Smooth muscle cell (in vitro differentiated cells): ENCODE measurements around the gene VAT1L. TPM values are rescaled to one million over a fixed set of nuclear protein-coding genes. Genes with fewer than 3 reads are reported as not detected.

ENCODE experiments used
- DNase-seq: peaks from one replicate; lab custom pipeline; 2025; ENCODE audit not compliant: unreplicated experiment; lab: John Stamatoyannopoulos, UW
- H2AFZ ChIP-seq: fragments of 200-600 bp; sonication (generic); 2 replicates; pipeline ENCODE4 v1.6.0; 2016; ENCODE audit warnings: antibody characterized with exemption, low read depth, mild to moderate bottlenecking
- H3F3A ChIP-seq: fragments of 200-600 bp; sonication (generic); 2 replicates; pipeline ENCODE4 v1.6.0; 2017; ENCODE audit warnings: antibody characterized with exemption, low read depth
- H3K27ac ChIP-seq: fragments of 200-600 bp; sonication (generic); 2 replicates; pipeline ENCODE4 v1.5.1; 2016; ENCODE audit warnings: low read depth, mild to moderate bottlenecking
- H3K27me3 ChIP-seq: fragments of 200-600 bp; sonication (generic); 2 replicates; pipeline ENCODE4 v1.6.1; 2016; ENCODE audit warnings: low read depth, mild to moderate bottlenecking
- H3K36me3 ChIP-seq: fragments of 200-600 bp; sonication (generic); 2 replicates; pipeline ENCODE4 v1.5.1; 2016; ENCODE audit warnings: low read depth
- H3K4me1 ChIP-seq: fragments of 200-600 bp; sonication (generic); 2 replicates; pipeline ENCODE4 v1.5.1; 2016; ENCODE audit warnings: low read depth
- H3K4me2 ChIP-seq: fragments of 200-600 bp; sonication (generic); 2 replicates; pipeline ENCODE4 v1.6.0; 2016; ENCODE audit warnings: mild to moderate bottlenecking
- H3K4me3 ChIP-seq: fragments of 200-600 bp; sonication (generic); 2 replicates; pipeline ENCODE4 v1.5.1; 2016; ENCODE audit warnings: mild to moderate bottlenecking
- H3K79me2 ChIP-seq: fragments of 200-600 bp; sonication (generic); 2 replicates; pipeline ENCODE4 v1.6.0; 2016; ENCODE audit warnings: low read depth, mild to moderate bottlenecking
- H3K9ac ChIP-seq: fragments of 200-600 bp; sonication (generic); 2 replicates; pipeline ENCODE4 v1.6.0; 2016; ENCODE audit warnings: low read depth
- H3K9me3 ChIP-seq: fragments of 200-600 bp; sonication (generic); replicated peaks from 2 replicates; pipeline ENCODE4 v1.5.1; 2016; ENCODE audit warnings: low read depth
- H4K20me1 ChIP-seq: fragments of 200-600 bp; sonication (generic); 2 replicates; pipeline ENCODE4 v1.6.0; 2016; ENCODE audit warnings: low read depth
- WGBS: methylation state at CpG from one replicate; pipeline ENCODE4 v1.1.7; 2016; ENCODE audit warnings: low lambda C conversion rate; 5-methylcytosine and 5-hydroxymethylcytosine counted together
- polyA plus RNA-seq: library from polyadenylated mRNA; unstranded; fragments of >200 nt; fragmentation: Nextera tagmentation; extraction: Ambion mirVana; gene quantifications from 2 replicates; pipeline ENCODE4 v1.2.1, GENCODE V29; 2016
- total RNA-seq: library from RNA; depleted of rRNA; stranded (reverse); fragments of >200 nt; gene quantifications from 2 replicates; pipeline ENCODE4 v1.2.3, GENCODE V29; 2014
- TF ChIP-seq, protein P1 (sequence below): fragments of 200-600 bp; sonication (generic); IDR thresholded peaks from 2 replicates; pipeline ENCODE4 v1.5.1; 2017; ENCODE audit warnings: borderline replicate concordance, mild to moderate bottlenecking, antibody characterized with exemption; ENCODE audit not compliant: insufficient read depth, poor library complexity, severe bottlenecking

VAT1L gene
- total and polyA plus RNA-seq, 2 experiments from 2014 or later: 4.0 to 5.4 TPM

DNA sequence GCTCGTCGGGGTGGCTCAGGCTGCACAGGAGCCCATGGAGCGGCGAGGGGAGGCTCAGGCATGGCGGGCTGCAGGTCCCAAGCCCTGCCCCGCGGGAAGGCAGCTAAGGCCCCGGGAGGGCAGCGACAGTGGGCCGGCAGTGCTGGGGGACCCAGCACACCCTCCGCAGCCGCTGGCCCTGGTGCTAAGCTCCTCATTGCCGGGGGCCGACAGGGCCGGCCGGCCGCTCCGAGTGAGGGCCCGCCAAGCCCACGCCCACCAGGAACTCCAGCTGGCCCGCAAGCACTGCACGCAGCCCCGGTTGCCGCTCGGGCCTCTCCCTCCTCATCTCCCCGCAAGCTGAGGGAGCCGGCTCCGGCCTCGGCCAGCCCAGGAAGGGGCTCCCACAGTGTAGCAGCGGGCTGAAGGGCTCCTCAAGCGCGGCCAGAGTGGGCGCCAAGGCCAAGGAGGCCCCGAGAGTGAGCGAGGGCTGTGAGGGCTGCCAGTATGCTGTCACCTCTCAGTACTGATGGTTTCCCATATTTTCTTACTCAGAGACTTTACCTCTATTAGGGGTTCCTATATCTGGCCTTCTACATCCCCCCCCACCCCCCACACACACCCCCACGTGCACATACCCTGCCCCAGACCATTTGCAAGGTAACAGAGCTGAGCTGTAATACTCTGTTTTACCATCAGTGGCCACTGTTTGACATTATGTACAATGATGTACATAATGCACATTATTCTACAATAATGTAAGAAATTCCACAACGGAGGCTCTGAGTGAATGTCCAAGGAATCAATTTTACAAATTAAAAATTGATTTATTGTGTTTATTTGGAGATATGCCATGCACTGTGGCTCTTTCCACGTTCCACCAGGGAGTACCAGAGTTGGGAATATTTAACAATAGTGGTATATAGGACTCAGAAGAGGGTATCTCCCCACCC lies 3.7 kb upstream of the VAT1L start:
- Histone ChIP-seq H3K9me3 (no peaks in the 10 kb centered on the region), H3K79me2 (no peaks in the 10 kb centered on the region), H3K36me3 (no peaks in the 10 kb centered on the region), H3K27ac (no peak overlapping the region), H3K27me3 (peaks cover 22% of the 10 kb centered on the region), H3K4me2 (no peak overlapping the region), H3F3A (no peaks in the 10 kb centered on the region), H3K4me1 (peaks cover 8% of the 10 kb centered on the region), H4K20me1 (no peaks in the 10 kb centered on the region), H3K9ac (no peak overlapping the region), H3K4me3 (no peak overlapping the region), H2AFZ (no peak overlapping the region)
- TF ChIP-seq, protein P1, sequence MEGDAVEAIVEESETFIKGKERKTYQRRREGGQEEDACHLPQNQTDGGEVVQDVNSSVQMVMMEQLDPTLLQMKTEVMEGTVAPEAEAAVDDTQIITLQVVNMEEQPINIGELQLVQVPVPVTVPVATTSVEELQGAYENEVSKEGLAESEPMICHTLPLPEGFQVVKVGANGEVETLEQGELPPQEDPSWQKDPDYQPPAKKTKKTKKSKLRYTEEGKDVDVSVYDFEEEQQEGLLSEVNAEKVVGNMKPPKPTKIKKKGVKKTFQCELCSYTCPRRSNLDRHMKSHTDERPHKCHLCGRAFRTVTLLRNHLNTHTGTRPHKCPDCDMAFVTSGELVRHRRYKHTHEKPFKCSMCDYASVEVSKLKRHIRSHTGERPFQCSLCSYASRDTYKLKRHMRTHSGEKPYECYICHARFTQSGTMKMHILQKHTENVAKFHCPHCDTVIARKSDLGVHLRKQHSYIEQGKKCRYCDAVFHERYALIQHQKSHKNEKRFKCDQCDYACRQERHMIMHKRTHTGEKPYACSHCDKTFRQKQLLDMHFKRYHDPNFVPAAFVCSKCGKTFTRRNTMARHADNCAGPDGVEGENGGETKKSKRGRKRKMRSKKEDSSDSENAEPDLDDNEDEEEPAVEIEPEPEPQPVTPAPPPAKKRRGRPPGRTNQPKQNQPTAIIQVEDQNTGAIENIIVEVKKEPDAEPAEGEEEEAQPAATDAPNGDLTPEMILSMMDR: peak; percentile 28
- no peak for DNase-seq
- 93% methylated on average over 28 of the region's 38 CpGs for WGBS

DNA sequence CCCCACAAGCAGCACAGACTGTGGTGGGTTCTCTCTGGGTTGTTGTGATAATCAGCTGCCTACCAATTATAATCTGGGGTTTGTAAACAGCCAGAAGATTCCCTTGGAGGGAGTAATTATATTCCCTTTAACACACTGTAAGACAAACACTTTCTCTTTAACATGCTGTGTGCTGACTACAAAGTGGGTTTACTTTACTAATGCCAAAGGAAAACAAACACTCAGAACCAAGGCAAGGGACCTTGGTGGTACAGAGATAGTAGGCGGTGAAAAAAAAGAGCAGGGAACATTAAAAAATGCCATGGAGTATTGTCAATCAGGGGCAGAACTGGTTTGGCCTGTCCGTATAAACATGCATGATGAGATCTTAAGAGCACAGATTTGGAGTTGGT lies 3.0 kb upstream of the VAT1L start:
- no peaks in the 10 kb centered on the region for H3F3A ChIP-seq
- TF ChIP-seq, protein P1: no peak
- H3K36me3 ChIP-seq: no peaks in the 10 kb centered on the region
- no peak overlapping the region for H3K4me2 ChIP-seq
- H3K27ac ChIP-seq: no peak overlapping the region
- peaks cover 10% of the 10 kb centered on the region for H3K4me1 ChIP-seq
- 82% methylated on average over 2 of the region's 2 CpGs for WGBS
- H3K27me3 ChIP-seq: peaks cover 29% of the 10 kb centered on the region
- DNase-seq: no peak
- no peaks in the 10 kb centered on the region for H3K79me2 ChIP-seq
- H3K4me3 ChIP-seq: no peak overlapping the region
- H3K9me3 ChIP-seq: no peaks in the 10 kb centered on the region
- H4K20me1 ChIP-seq: no peaks in the 10 kb centered on the region
- no peak overlapping the region for H3K9ac ChIP-seq
- no peak overlapping the region for H2AFZ ChIP-seq

DNA sequence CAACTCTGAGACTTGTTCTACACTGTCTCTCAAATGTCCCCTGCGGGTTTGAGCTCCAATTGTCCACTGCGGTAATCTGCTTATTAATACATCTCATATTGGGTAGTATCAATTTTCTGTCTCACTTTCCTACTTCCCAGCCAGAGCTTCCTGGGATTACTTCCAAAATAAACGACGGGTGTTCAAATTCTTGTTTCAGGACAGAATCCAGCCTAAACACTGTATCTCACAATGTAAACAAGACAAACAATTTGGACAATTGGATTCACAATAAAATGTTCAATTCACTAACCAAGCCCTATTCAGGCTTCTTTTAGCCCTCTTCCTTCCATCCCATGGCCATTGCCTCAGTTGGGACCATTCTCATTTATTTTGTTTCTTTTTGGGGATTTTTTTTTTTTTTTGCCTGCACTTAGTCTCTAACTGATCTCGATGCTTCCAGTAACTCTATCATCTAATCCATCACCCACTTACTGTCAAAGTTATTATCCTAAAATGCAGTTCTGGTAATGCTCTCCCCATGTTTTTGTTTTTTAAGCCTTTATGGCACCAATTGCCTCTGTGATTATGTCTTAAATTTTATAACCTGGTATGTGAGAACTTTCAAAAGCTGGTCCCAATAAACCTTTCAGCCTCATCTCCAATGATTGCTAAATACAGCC lies 2.0 kb upstream of the VAT1L start:
- H3K79me2 ChIP-seq: no peaks in the 10 kb centered on the region
- DNase-seq: no peak
- H3K27ac ChIP-seq: no peak overlapping the region
- H3K9me3 ChIP-seq: no peaks in the 10 kb centered on the region
- H3K4me1 ChIP-seq: peaks cover 10% of the 10 kb centered on the region
- H3K4me2 ChIP-seq: no peak overlapping the region
- H3K36me3 ChIP-seq: no peaks in the 10 kb centered on the region
- H2AFZ ChIP-seq: no peak overlapping the region
- WGBS: 77% methylated on average over 5 of the region's 5 CpGs
- no peak overlapping the region for H3K4me3 ChIP-seq
- no peak overlapping the region for H3K9ac ChIP-seq
- TF ChIP-seq, protein P1: no peak
- H3K27me3 ChIP-seq: peaks cover 37% of the 10 kb centered on the region
- H4K20me1 ChIP-seq: no peaks in the 10 kb centered on the region
- no peaks in the 10 kb centered on the region for H3F3A ChIP-seq
